ENCODE measurements around the gene NRF1.
"Not testable (repeated sequence)": the region's sequence is repeated elsewhere in the genome, so short reads cannot be mapped to it uniquely, and the experiment has no call there.

Gene NRF1

DNA sequence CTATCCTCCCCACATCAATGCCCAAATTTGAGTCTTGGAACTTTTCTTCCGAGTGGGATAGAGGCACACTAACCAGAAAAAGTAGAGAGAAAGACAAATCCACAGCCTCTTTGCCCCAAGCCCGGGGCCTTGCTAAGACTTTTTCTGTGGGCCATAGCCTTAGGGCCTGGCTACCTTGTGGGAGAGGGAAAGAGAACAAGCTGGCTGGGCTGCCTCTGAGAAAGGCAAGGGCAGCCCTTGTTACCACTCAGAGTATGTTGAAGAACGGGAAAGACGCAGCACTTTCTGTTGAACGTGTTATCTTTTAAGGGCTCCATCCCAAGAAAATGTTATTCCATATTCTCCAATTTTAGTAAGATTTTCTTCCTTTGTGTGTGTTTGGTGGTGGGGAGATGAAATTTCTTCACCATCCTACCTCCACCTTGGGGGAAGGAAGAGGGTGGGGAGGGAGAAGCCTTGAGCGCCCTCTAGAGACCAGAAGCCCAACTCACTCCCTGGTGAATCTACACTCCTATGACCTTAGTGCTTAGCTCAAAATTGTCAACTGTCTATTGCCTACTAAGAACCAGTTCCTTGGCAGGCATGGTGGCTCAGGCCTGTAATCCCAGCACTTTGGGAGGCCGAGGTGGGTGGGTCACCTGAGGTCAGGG lies 3.9 kb upstream of the NRF1 start:
- no peak for DNase-seq

DNA sequence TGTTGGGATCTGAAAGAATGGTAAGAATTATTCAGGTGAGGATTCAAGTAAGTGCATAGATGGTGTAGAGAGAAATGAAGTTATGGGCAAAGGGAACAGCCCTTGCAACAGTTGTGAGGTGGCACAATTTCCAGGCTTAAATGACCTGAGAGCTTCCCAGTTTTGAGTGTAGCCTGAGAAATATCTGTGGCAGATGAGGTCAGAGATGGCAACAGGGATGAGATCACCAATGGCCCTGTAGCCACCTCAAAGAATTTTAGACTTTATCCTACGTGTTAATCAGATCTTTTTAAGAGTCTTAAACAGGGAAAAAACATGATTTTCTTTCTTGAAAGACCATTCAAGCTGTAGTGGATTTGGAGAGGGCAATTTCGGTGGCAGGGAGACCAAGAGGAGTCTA lies 1.9 kb upstream of the NRF1 start:
- DNase-seq: no peak

DNA sequence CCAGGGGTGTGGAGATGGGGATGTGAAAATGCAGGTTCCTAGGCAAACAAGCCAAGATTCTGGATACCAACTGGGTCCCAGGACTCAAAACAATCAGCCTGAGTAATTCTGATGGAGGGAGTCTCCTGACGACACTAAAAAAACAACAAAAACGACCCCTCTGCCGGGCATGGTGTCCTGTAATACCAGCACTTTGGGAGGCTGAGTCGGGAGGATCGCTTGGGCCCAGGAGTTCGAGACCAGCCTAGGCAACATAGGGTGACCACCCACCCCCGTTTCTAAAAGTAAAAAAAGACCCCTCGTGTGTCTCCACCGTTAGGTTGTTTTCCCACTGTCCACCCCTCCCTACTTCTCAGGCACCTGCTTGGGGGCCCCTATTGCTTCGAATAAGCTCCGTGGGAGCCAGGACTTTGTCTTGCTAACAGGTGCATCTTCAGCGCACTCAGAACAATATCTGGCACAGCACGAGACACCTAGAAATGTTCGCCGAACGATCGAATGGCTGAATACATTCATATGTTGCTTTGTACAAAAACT lies 743 bp upstream of the NRF1 start:
- DNase-seq: no peak

DNA sequence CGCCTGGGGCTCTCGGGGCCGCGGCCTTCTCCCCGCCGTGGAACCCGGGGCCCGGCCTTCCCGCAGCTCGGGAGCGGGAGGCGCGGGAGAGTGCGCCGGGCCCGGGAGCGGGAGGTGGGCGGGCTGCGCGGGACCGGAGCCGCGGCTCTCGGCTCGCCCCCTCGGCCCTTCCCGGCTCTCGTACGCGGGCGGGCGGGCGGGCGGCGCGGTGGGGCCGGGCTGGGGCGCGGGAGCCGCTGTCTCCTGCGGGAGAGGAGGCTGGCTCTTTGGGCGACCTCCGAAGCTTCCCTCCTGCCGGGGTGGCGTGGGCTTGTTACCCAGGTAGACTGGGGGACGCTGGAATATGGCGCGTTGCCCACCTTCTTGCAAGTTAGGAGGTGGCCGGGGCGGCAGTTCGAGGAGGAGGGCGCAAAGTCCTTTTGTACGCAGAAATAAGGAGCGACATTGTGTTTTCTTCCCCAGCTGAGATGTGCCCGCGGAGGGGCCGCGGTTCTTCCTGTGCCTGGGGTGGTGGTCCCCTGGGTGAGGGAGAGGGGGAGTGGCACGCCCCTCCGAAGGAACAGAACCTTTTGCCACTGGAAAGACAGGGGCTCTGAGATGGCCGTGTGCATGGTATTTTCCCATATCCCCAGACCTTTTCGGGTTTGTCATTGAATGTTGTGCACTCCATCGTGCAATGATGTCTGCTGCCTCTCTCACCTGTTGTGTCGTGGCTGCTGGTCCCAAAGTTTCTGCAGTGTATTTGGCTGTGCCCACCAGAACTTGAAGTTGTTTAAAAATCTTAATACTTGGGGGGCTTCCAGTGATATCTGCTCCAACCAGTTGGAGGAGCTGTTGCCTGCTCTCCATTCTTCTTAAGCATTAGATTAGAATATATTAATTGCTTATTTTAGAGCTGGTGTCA lies 844 bp downstream of the NRF1 start:
- DNase-seq: no peak

DNA sequence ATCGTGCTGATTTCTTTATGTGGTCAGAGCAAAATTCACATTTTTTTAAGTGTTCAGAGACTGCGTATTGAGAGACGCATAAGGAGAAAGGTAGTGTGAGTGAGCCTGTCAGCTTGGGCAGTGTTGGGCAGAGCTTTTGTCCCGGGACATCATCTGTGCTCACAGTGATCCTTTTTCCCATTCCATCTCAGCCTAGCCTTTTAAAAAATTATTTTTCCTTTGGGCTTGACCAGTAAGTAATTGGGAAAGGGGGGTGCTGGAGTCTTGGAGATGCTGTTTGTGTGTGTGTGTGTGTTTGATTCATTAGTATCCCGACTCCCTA lies 1.5 kb downstream of the NRF1 start:
- no peak for DNase-seq

DNA sequence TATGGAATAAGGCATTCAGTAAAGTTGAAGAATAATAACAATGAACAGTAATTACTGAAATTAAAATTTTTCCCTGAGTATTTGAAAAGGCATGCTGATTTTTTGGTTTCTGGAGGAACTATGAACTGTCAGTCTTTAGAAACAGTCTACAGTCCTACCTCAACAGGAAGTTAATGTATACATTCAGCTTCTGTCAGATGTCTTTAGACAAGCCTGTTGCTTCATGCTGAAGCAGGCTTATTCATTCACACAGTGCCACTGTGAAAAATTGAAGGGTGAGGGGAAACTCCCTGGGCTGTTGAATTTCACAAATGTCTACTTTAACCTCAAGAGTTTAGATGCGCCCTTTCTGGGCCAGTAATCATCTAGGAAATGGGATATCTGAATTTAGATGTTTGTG lies 3.5 kb downstream of the NRF1 start:
- no peak for DNase-seq

DNA sequence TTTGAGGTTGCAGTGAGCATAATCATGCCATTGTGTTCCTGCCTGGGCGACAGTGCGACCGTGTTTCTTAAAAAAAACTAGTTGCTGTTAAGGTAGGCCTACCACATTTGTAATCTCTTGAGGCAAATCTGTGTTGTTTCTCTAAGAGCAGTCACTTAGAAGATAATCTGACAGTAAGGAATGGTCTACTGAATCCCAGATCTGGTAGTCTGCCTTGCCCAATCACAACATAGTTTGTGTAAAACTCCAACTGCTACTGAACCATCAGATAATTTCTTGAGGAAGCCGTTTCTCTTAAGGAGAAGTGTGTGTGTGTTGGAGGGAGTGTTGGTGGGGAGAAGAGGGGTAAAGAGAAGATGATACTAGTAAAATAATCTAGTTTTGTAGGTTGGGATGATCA lies 5.0 kb downstream of the NRF1 start:
- no peak for DNase-seq

DNA sequence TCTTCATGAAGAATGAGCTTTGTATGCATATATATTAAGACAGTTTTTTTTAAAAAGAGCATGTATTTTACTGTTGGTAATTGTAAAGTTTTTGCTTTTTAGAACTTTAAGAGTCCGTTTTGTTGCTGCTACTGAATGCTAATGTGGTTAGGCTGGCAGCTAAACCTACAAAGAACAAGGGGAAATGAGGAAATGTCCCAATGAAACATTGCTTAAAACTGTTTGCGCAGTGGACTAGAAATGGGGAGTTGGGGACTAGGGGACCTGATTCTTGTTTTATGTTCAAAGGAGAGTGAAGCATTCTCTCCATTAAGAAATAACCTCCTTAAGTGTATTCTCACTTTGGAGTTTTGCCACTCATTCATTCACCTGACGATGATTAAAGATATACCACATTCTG lies 5.7 kb downstream of the NRF1 start:
- no peak for DNase-seq

DNA sequence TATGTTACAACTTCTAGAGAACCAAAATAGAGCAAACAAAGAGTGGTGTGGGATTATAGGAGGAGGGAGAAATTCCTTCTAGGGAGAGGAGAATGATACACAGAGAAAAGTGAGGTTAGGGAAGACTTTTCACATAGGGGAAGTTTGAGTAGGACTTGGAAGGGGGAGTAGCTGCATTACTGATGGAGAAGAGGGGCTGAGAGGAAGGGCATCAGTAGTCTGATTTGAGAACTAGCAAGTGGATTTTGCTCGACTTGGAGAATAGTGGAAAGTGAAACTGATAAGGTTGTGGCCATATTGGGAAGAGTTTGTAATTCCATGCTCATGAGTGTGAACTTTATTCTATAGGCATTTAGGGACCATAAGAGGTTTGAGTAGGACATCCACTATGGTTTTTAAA lies 6.1 kb downstream of the NRF1 start:
- DNase-seq: no peak

DNA sequence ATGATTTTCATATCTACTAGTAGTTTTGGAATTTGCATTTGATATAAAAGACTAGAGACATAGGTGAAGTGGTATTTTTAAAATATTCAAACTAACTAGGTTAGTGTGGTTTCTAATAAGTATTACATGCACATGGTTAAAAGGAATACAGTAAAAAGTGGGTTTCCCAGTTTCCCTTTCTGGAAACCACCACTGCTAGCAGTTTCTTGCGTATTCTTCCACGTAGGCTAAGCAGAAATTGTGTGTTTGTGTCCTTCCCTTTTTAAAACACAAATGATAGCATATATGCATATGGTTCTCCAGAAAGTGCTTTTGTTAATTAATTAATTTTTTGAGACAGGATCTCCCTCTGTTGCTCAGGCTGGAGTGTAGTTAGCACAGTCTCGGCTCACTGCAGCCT lies 15.4 kb downstream of the NRF1 start:
- DNase-seq: no peak

DNA sequence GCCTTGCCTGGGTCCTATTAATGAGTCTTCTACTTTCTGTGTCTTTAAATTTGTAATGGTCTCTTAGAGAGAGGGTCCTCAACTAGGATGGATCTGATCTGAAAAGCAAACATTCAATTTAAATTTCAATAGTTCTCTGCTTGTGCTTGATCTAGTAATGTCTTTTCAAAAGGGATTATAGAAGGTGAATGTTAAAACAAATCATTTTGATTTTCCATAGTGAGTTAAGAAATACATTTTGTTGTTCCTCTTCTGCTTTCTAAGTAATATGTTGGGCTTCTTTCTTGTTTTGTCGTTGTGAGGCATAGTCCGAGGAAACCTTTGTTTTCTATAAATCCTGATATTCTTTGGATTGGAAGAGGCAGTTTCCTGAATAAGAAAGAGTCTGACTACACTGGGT lies 18.8 kb downstream of the NRF1 start:
- no peak for DNase-seq

DNA sequence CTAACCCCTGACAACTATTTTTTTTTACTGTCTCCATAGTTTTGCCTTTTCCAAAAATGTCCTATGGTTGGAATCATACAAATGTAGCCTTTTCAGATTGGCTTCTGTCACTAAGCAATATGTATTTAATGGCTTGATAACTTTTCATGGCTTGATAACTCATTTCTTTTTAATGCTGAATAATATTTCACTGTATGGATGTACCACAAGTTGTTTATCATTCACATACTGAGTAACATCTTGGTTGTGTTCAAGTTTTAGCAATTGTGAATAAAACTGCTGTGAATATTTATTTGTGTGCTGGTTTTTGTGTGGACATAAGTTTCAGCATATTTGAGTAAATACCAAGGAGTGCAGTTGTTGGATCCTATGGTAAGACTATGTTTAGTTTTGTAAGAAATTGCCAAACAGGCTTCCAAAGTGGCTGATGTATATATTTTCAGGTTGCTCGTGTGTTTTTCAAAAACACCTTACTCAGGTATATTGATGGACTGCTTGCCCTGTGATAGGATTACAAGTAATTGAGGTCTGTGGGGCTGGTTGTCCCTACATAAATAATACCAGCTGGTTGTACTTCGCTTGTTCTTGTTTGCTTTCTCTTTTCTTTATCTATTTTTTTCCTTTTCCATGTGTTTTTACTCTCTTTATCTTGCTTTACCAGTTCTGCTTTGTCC lies 23.0 kb downstream of the NRF1 start:
- no peak for DNase-seq

DNA sequence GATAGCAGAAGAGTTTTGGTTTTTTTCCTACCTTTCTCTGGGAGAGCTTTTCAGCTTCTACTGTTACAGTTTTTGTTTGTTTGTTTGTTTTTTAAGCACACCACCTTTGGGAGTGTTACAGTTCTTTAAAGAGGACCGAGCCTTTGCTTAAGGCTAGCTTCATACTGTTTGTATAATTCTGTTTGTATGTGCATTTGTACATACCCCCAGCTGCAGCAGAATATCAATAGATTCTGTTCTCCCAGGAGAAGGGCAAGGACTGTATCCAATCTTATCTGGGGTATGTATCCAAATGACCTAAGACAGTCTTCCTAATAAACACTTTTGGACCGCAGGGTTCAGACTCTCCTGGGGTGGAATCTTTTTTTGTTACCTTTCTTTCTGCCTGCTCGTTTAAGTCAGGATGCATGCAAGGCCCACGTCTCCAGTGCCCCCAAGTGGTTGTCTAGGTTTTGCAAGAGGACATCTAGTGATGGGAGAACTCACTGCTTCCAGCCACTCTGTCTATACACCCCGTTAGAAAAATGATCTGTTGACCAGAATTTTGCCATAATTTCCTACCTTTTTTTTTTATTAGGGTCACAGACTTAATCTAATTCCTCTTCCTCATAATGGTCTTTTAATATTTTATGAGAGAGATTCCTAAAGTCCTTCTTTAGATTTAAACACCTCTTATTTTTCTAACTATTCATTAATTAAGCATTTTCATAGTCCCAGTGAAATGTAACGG lies 23.9 kb downstream of the NRF1 start:
- peak; percentile 58 for DNase-seq

DNA sequence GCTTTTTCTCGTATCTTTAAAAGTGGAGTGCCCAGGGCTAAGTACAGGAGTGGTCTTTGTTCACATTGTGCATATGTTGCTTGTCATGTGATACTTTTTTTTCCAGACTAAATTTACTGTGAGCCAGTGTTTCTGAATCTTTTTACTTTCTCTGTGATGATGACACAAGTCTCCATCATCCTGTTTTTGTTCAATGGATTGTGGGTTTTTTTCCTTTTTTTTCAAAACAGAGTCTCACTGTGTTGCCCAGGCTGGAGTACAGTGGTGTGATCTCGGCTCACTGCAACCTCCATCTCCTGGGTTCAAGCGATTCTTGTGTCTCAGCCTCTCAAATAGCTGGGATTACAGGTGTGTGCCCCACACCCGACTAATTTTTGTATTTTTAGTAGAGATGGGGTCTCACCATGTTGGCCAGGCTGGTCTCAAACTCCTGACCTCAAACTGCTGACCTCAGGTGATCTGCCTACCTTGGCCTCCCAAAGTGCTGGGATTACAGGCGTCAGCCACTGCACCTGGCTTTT lies 24.6 kb downstream of the NRF1 start:
- not testable (repeated sequence) for DNase-seq

DNA sequence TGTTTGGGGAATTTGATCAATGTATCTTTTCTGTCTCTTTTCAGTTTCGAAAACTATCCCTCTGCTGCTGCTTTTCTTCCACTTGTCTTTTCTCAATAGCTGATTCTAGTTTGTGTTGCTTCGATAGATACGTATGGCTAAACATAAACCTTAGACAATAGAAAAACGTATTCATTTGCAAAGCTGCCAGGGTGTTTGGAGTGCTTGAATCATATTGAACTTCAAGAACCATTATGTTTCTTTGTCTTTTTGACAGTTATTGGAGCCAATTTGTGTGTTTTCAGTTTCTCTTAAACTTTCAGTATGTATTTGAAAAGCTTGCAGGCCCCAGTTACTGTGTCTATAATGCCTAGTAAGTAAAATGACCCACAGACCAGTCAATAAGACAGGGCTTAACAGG lies 25.1 kb downstream of the NRF1 start:
- DNase-seq: no peak

DNA sequence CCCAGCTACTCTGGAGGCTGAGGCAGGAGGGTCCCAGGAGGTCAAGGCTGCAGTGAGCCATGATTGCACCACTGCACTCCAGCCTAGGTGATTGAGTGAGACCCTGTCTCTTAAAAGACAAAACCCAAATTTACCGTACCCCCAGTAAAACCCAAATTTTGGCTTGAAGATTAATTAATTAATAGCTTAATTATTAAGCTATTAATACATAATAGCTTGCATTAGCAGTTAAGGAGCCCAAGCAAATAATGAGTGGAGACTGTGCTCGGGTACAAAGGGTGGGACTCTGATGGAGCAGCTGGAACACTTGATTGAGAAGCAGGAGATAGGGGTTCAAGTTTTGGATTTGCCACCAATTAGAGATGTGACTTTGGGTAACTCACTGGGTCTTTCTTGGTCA lies 28.9 kb downstream of the NRF1 start:
- no peak for DNase-seq

DNA sequence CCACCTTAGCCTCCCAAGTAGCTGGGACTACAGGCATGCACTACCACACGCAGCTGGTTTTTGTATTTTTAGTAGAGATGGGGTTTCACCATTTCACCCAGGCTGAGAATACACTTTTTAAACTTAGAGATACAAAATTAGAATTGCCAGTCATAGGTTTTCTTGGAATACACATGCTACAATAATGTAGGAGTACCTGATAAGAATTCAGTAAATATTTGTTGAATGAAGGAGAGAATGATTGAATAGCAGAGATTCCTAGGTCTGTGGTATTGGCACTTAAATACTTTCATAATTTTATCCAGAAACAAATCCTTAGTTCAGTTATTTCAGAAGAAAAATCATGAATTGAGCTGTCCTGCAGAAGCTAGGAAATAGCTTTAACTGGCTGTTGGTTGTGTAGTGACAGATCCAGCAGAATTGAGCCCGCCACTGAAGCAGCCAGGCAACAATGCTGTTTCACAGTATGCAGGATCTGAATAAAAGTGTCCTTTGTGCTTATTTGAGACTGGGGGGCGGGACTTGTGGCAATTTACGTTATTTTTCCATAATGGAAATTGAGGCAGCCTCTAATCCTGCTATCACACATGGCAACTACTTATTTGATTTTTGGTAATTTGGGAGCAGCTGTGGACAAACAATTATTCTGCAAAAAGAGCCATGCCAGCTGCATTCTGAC lies 31.5 kb downstream of the NRF1 start:
- DNase-seq: no peak

DNA sequence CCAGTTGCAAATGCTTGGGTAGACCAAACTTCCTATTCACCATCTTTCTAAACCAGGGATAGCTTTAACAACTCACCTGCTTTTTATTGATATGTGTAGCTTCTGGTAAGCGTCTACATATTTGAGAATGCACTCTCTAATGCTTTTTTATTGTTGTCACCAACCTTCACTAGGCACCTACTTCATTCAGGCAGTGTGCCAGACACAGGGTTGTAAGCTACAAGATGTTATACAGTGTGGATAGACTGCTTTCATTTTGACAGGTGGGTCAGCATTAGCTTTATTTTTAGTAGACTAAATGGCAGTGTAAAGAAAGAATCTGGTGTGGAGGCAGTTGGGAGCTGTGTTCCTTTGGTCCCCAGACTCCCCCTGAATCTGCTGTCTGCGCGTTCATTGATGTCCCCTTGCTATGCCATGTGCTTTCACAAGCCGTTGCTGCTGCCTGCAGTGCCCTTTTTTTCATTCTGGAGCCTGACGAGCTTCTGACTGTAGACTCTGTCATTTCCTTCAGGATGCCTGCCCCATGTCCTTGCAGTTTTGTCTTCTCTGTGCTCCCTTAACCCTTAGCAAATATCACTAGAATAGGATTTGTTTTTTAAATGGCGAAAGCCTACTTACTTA lies 32.1 kb downstream of the NRF1 start:
- no peak for DNase-seq

DNA sequence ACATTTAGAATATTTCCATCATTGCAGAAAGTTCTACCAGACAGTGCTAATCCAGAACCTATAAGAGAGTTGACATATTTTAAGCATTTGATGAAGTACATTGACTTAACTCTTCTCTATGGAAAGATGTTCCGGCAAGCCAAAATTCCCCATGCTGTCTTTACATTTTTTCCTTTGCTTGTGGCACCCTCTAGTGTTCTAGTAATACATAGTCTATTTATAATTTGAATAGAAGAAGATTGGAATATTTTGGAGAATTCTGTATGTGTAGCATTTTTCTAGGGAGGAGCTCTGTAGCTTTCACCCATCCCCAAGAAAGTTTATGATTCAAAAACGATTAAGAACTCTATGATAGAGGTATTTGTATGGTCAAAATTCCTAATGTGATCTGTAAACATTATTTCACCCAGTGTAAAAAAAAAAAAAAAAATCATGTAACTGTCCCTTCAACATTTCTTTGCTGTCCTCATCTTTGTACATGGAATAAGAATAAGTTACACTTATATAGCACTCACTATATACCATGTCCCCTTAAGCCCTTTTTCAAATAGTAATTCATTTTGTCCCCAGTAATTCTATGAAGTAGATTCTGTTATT lies 33.2 kb downstream of the NRF1 start:
- DNase-seq: peak; percentile 52

DNA sequence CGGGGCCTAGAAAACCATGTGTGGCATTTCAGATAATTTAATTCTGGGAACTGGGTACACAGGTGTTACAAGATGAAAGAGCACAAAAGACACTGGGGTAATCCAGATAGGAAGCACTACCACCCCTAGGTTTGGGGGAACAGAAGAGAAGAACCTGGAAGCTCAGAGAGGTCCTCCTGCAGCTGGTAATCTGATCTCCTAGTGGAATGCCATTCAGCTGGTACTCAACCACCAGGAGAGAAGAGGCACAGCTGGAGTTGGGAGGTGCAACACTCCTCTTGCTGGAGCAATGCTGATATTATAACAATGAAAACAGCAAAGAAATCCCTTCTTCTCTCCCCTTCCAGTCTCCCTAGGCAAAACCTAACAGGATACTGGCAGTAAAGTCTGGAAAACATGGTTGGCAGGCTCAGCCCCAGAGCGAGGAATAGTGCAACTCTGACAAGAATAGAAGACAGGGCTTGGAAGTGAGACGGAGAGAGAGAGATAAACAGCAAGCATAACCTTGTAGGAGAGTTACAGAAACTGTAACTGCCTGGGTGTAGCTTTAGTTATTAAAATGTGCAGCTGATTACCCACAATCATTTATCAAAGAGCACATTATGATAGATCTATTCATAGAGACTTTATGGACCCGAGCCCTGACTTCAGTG lies 35.0 kb downstream of the NRF1 start:
- DNase-seq: no peak

DNA sequence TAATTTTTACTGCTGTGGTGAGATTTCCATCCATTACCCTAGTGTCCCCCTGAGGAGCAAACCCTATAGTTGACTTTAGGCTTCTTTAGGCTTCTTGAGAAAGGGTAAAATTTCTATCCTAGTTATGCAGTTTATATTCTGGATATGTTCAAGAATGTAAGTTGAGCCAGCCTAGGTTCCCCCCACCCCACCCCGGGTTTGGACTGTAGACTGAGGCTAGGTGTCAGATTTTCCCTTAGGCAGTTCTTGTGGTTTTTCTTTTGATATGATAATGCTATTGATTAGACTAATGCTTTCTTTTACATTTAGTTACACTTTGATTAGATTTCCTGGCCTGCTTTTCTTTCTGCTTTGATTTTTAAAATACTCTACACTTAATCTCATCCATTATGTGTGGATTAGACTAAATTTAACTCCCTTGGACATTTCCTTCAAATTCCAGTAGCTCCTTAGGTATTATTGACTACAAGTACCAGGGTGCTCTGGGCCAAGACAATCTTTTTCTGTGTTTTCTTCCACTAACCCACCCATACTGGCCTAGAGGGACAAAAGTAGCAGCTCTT lies 37.7 kb downstream of the NRF1 start:
- no peak for DNase-seq

Measured in amniotic stem cell (primary cell).